ENCODE results near the gene LDLRAD4.

- TF ChIP-seq CTCF (conservative IDR thresholded peaks at IDR 0.05) (no peak), EZH2 (IDR thresholded peaks at IDR 0.05; ENCODE audit: low read depth) (no peak)
Observed at GRCh38 chr18:13268158-13269012, 49.8 kb downstream of the LDLRAD4 start.

Measured in PC-9 (cell line).